HepG2 (cell line): ENCODE data around the gene KIF2C. TPM values are rescaled to one million over a fixed set of nuclear protein-coding genes. Genes with fewer than 3 reads are reported as not detected.
A peak's percentile ranks its signal among the peaks of the same experiment; 100 is the strongest.

ENCODE experiments used
- CBX1 ChIP-seq: IDR thresholded peaks from one replicate; pipeline ENCODE4 v1.6.1; 2016; ENCODE audit warnings: antibody characterized with exemption, low read depth
- CEBPB ChIP-seq: IDR thresholded peaks from 2 replicates; pipeline ENCODE4 v1.6.1; 2011; ENCODE audit warnings: low read depth, low read length, improper control_type of control experiment, borderline replicate concordance
- CEBPG ChIP-seq: IDR thresholded peaks from 2 replicates; pipeline ENCODE4 v1.6.1; 2016
- ELF3 ChIP-seq: IDR thresholded peaks from 2 replicates; pipeline ENCODE4 v1.6.1; 2016; ENCODE audit warnings: missing genetic modification reagents, missing compliant biosample characterization
- IRX3 ChIP-seq: sonication (generic); formaldehyde crosslinking; IDR thresholded peaks from 2 replicates; pipeline ENCODE4 v1.8.1; 2023; ENCODE audit warnings: mild to moderate bottlenecking, low read depth, missing genetic modification reagents, borderline replicate concordance
- KDM1A ChIP-seq: IDR thresholded peaks from 2 replicates; pipeline ENCODE4 v1.6.1; 2016; ENCODE audit warnings: missing compliant biosample characterization
- KDM5A ChIP-seq: fragments of 200-600 bp; sonication (generic); IDR thresholded peaks from 2 replicates; pipeline ENCODE4 v1.7.0; 2018; ENCODE audit warnings: antibody characterized with exemption, mild to moderate bottlenecking, low read length, borderline replicate concordance
- KMT2B ChIP-seq: IDR thresholded peaks from 2 replicates; pipeline ENCODE4 v1.6.1; 2016; ENCODE audit warnings: missing genetic modification reagents, missing compliant biosample characterization
- LRRFIP1 ChIP-seq: sonication (generic); formaldehyde crosslinking; conservative IDR thresholded peaks from 2 replicates; pipeline ENCODE4 v1.4.0; 2020; ENCODE audit warnings: missing genetic modification reagents
- MAX ChIP-seq: IDR thresholded peaks from 2 replicates; pipeline ENCODE4 v1.6.1; 2012; ENCODE audit warnings: inconsistent platforms
- MNT ChIP-seq: fragments of 450-650 bp; IDR thresholded peaks from 2 replicates; pipeline ENCODE4 v1.6.1; 2016
- NFIC ChIP-seq: IDR thresholded peaks from 2 replicates; pipeline ENCODE4 v1.6.1; 2012; ENCODE audit warnings: mild to moderate bottlenecking, low read length, inconsistent platforms
- NR3C1 ChIP-seq: sonication (generic); formaldehyde crosslinking; IDR thresholded peaks from 2 replicates; pipeline ENCODE4 v1.4.0; 2020; ENCODE audit warnings: missing genetic modification reagents
- RCOR2 ChIP-seq: IDR thresholded peaks from 2 replicates; pipeline ENCODE4 v1.6.1; 2016; ENCODE audit warnings: missing biosample characterization, missing genetic modification reagents
- SATB2 ChIP-seq: sonication (generic); formaldehyde crosslinking; IDR thresholded peaks from 2 replicates; pipeline ENCODE4 v1.5.0; 2020; ENCODE audit warnings: missing genetic modification reagents
- SYNCRIP ChIP-seq: fragments of 200-400 bp; formaldehyde crosslinking; IDR thresholded peaks from 2 replicates; pipeline ENCODE4 v1.6.1; 2018; ENCODE audit warnings: mild to moderate bottlenecking, low read depth, low read length; ENCODE audit not compliant: insufficient read depth
- THYN1 ChIP-seq: sonication (generic); formaldehyde crosslinking; IDR thresholded peaks from 2 replicates; pipeline ENCODE4 v1.8.1; 2023; ENCODE audit warnings: low read depth, mild to moderate bottlenecking, moderate library complexity, missing genetic modification reagents, borderline replicate concordance
- ZBTB8A ChIP-seq: sonication (generic); formaldehyde crosslinking; IDR thresholded peaks from 2 replicates; pipeline ENCODE4 v1.4.0; 2020; ENCODE audit warnings: mild to moderate bottlenecking, low read depth, missing genetic modification reagents, borderline replicate concordance
- ZC3H13 ChIP-seq: sonication (generic); formaldehyde crosslinking; IDR thresholded peaks from 2 replicates; pipeline ENCODE4 v1.8.1; 2023; ENCODE audit warnings: mild to moderate bottlenecking, missing genetic modification reagents, moderate library complexity
- ZNF557 ChIP-seq: sonication (generic); formaldehyde crosslinking; IDR thresholded peaks from 2 replicates; pipeline ENCODE4 v1.4.0; 2020; ENCODE audit warnings: missing genetic modification reagents
- ZNF644 ChIP-seq: IDR thresholded peaks from 2 replicates; pipeline ENCODE4 v1.6.1; 2016; ENCODE audit warnings: low read depth
- ZNF672 ChIP-seq: sonication (generic); formaldehyde crosslinking; IDR thresholded peaks from 2 replicates; pipeline ENCODE4 v1.8.1; 2022; ENCODE audit warnings: missing genetic modification reagents
- ZNF7 ChIP-seq: IDR thresholded peaks from 2 replicates; pipeline ENCODE4 v1.6.1; 2016; ENCODE audit warnings: missing biosample characterization, missing genetic modification reagents
- ZSCAN12 ChIP-seq: sonication (generic); formaldehyde crosslinking; IDR thresholded peaks from 2 replicates; pipeline ENCODE4 v1.9.0; 2021; ENCODE audit warnings: mild to moderate bottlenecking, missing genetic modification reagents
- ZSCAN20 ChIP-seq: sonication (generic); formaldehyde crosslinking; IDR thresholded peaks from 2 replicates; pipeline ENCODE4 v1.4.0; 2020; ENCODE audit warnings: missing genetic modification reagents, mild to moderate bottlenecking, borderline replicate concordance
- ZSCAN21 ChIP-seq: sonication (generic); formaldehyde crosslinking; IDR thresholded peaks from 2 replicates; pipeline ENCODE4 v1.8.0; 2022; ENCODE audit warnings: mild to moderate bottlenecking, missing genetic modification reagents, moderate library complexity, borderline replicate concordance
- polyA plus RNA-seq, 8 experiments: library from polyadenylated mRNA; depleted of rRNA in 3 of 8; stranded (reverse) in 7 of 8; unstranded in 1 of 8; fragments of >200 nt; fragmentation: Illumina TruSeq in 4 of 8; extraction: Trizol in 4 of 8; gene quantifications; 2 replicates each; pipeline versions ENCODE4 v1.2.1 to v1.2.3, GENCODE V29; 2011 to 2016; ENCODE audit warnings: low read depth in 4 of 8, missing spikeins in 1 of 8, mixed read lengths in 1 of 8; ENCODE audit not compliant: insufficient read depth in 1 of 8
- total RNA-seq, 5 experiments: library from RNA; depleted of rRNA; stranded (reverse); fragments of >200 nt; fragmentation: Illumina TruSeq; extraction: Trizol; gene quantifications; 2 replicates each; pipeline ENCODE4 v1.2.3, GENCODE V29; 2016; ENCODE audit warnings: low read depth in 1 of 5
- TF ChIP-seq, protein P1 (sequence below): IDR thresholded peaks from 2 replicates; pipeline ENCODE4 v1.6.1; 2016; ENCODE audit warnings: low read depth, control low read depth

Gene KIF2C
- total and polyA plus RNA-seq, 2 of the 13 experiments (the other 11 are each of a cell fraction or from before 2014, with no cell fraction given): 29.7 to 53.7 TPM

DNA sequence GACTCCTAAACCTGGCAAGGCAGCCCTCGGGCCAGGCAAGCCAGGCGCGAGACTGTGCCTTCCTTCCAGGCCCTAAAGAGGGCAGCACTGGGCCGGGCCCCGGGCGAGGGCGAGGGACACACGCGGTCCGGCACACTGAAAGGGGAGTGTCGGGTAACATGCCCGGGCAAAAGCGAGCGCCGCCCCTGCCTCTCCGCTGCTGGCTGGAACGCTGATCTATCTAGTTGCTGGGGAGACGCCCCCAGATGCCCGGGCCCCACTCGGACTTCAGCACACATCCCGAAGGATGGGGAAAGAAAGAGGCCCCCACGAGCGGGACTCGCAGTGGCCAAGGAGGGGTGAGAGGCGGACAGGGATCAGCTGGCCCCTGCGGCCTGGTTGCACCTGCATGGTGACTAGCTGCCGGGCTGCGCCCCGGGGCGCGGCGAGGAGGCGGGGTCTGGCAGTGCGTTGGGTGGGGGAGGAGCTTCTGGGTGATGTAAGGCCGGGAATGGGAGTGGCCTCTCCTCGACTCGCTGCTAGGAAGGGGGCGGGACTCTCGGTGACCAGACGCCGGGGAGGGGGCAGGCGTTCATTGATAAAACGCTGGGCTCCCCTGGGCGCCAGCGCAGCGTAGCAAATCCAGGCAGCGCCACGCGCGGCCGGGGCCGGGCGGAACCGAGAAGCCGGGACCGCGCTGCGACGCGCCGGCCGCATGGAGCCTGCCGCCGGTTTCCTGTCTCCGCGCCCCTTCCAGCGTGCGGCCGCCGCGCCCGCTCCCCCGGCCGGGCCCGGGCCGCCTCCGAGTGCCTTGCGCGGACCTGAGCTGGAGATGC, 60.3 kb downstream of the KIF2C start, which contains the start of gene PLK3 (continued):
- TF ChIP-seq MNT: peak; percentile 74
- TF ChIP-seq CBX1: peak; percentile 67
- TF ChIP-seq NR3C1 (CRISPR knock-in tag): no peak
- peak; percentile 73; the same call in 1 of the 2 replicates for TF ChIP-seq KMT2B (CRISPR knock-in tag)
- TF ChIP-seq ZC3H13 (CRISPR knock-in tag): peak; percentile 68
- TF ChIP-seq ZSCAN21 (CRISPR knock-in tag): peak; percentile 64; the same call in 1 of the 2 replicates
- TF ChIP-seq ZSCAN20: peak; percentile 8; the same call in 1 of the 2 replicates
- peak; percentile 50; the same call in 1 of the 2 replicates for TF ChIP-seq KDM5A
- no peak for TF ChIP-seq IRX3 (CRISPR knock-in tag)
- TF ChIP-seq NFIC: 0 out of 2 replicates have a peak, but pooled peaks have one; percentile 48
- no peak for TF ChIP-seq THYN1 (CRISPR knock-in tag)
- no peak for TF ChIP-seq RCOR2 (CRISPR knock-in tag)
- TF ChIP-seq CEBPG: peak; percentile 55
- TF ChIP-seq CEBPB: peak; percentile 45
- TF ChIP-seq KDM1A (CRISPR knock-in tag): no peak
- TF ChIP-seq ZSCAN12: no peak
- TF ChIP-seq ZNF672 (CRISPR knock-in tag): no peak
- no peak for TF ChIP-seq SYNCRIP
- no peak for TF ChIP-seq ZBTB8A
- no peak for TF ChIP-seq LRRFIP1
- no peak for TF ChIP-seq SATB2 (CRISPR knock-in tag)
- peak; percentile 46 for TF ChIP-seq ELF3 (CRISPR knock-in tag)
- 0 out of 2 replicates have a peak, but pooled peaks have one; percentile 7 for TF ChIP-seq ZNF644
- no peak for TF ChIP-seq ZNF7 (CRISPR knock-in tag)
- TF ChIP-seq, protein P1, sequence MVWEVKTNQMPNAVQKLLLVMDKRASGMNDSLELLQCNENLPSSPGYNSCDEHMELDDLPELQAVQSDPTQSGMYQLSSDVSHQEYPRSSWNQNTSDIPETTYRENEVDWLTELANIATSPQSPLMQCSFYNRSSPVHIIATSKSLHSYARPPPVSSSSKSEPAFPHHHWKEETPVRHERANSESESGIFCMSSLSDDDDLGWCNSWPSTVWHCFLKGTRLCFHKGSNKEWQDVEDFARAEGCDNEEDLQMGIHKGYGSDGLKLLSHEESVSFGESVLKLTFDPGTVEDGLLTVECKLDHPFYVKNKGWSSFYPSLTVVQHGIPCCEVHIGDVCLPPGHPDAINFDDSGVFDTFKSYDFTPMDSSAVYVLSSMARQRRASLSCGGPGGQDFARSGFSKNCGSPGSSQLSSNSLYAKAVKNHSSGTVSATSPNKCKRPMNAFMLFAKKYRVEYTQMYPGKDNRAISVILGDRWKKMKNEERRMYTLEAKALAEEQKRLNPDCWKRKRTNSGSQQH (CRISPR knock-in tag): peak; percentile 48
- TF ChIP-seq MAX: peak; percentile 98
- TF ChIP-seq ZNF557 (CRISPR knock-in tag): no peak
